Measurements from ENCODE around the gene NEB.

DNA sequence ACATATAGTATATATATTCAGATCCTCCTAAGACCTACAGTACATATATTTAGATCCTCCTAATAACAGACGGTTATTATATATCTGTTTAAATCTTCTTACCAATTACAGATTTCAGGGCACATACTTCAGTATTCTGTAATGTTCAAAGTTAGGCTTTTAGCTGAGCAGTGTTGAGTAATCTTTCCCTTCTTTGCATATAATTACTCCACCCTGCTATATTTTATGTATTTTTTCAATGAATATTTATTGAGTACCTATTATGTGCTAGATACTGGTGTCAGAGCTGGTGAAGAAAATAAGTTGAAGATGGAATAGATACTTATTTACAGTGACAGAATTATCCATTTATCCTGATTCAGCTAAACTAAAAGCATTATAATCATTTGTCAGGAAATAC, 84.9 kb downstream of the NEB start:
- TF ChIP-seq, protein P1, sequence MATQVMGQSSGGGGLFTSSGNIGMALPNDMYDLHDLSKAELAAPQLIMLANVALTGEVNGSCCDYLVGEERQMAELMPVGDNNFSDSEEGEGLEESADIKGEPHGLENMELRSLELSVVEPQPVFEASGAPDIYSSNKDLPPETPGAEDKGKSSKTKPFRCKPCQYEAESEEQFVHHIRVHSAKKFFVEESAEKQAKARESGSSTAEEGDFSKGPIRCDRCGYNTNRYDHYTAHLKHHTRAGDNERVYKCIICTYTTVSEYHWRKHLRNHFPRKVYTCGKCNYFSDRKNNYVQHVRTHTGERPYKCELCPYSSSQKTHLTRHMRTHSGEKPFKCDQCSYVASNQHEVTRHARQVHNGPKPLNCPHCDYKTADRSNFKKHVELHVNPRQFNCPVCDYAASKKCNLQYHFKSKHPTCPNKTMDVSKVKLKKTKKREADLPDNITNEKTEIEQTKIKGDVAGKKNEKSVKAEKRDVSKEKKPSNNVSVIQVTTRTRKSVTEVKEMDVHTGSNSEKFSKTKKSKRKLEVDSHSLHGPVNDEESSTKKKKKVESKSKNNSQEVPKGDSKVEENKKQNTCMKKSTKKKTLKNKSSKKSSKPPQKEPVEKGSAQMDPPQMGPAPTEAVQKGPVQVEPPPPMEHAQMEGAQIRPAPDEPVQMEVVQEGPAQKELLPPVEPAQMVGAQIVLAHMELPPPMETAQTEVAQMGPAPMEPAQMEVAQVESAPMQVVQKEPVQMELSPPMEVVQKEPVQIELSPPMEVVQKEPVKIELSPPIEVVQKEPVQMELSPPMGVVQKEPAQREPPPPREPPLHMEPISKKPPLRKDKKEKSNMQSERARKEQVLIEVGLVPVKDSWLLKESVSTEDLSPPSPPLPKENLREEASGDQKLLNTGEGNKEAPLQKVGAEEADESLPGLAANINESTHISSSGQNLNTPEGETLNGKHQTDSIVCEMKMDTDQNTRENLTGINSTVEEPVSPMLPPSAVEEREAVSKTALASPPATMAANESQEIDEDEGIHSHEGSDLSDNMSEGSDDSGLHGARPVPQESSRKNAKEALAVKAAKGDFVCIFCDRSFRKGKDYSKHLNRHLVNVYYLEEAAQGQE (IDR thresholded peaks at IDR 0.05; ENCODE audit: low read depth), result no peak
- no peak for TF ChIP-seq RAD21 (IDR thresholded peaks at IDR 0.05; ENCODE audit: low read depth)
- TF ChIP-seq CREB1 (IDR thresholded peaks at IDR 0.05; ENCODE audit: low read depth), result no peak
- TF ChIP-seq EP300 (IDR thresholded peaks at IDR 0.05; ENCODE audit: borderline replicate concordance), result no peak
- no peak for TF ChIP-seq TEAD4 (IDR thresholded peaks at IDR 0.05)
- no peak for TF ChIP-seq CEBPB (IDR thresholded peaks at IDR 0.05)
- TF ChIP-seq NFIC (IDR thresholded peaks at IDR 0.05), result no peak
- TF ChIP-seq EGR1 (IDR thresholded peaks at IDR 0.05), result no peak
- no peak for TF ChIP-seq TCF12 (IDR thresholded peaks at IDR 0.05; ENCODE audit: low read depth)
- TF ChIP-seq, protein P2, sequence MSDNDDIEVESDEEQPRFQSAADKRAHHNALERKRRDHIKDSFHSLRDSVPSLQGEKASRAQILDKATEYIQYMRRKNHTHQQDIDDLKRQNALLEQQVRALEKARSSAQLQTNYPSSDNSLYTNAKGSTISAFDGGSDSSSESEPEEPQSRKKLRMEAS (IDR thresholded peaks at IDR 0.05), result no peak

All from Ishikawa (cell line).